Nephron (organoid): ENCODE results near the gene ODF2.
A peak's percentile ranks its signal among the peaks of the same experiment; 100 is the strongest.

ENCODE experiments used
- H3K27ac Mint-ChIP-seq, 3 experiments: 2 replicates each; pipeline ENCODE4 v1.8.0; 2020; ENCODE audit warnings: mixed read lengths in 3 of 3, mild to moderate bottlenecking in 2 of 3, moderate library complexity in 1 of 3
- H3K27me3 Mint-ChIP-seq: 2 replicates; pipeline ENCODE4 v1.8.0; 2021; ENCODE audit warnings: low read depth, mild to moderate bottlenecking, moderate library complexity, mixed read lengths
- H3K36me3 Mint-ChIP-seq: 2 replicates; pipeline ENCODE4 v1.8.0; 2020; ENCODE audit warnings: low read depth, mixed read lengths
- H3K4me1 Mint-ChIP-seq: 2 replicates; pipeline ENCODE4 v1.8.0; 2020; ENCODE audit warnings: mixed read lengths
- H3K4me3 Mint-ChIP-seq, 3 experiments: 2 replicates each; pipeline ENCODE4 v1.8.0; 2020; ENCODE audit warnings: mild to moderate bottlenecking in 3 of 3, mixed read lengths in 3 of 3, moderate library complexity in 2 of 3
- H3K9me3 Mint-ChIP-seq: 2 replicates; pipeline ENCODE4 v1.8.0; 2020; ENCODE audit warnings: mixed read lengths
- TF ChIP-seq, protein P1 (sequence below), 3 experiments: fragments of 200-600 bp; sonication (generic); IDR thresholded peaks; one replicate each; pipeline ENCODE4 v1.5.0; 2021; ENCODE audit warnings: antibody characterized with exemption in 3 of 3; ENCODE audit not compliant: unreplicated experiment in 3 of 3

The ODF2 gene

GRCh38 chr9:128484686-128485413 is 29.0 kb downstream of the ODF2 start:
- no peak overlapping the region for H3K4me3 Mint-ChIP-seq
- no peaks in the 10 kb centered on the region for H3K9me3 Mint-ChIP-seq
- H3K4me1 Mint-ChIP-seq: no peaks in the 10 kb centered on the region
- H3K36me3 Mint-ChIP-seq: peaks cover 70% of the 10 kb centered on the region
- H3K27ac Mint-ChIP-seq: no peak overlapping the region
- TF ChIP-seq, protein P1, sequence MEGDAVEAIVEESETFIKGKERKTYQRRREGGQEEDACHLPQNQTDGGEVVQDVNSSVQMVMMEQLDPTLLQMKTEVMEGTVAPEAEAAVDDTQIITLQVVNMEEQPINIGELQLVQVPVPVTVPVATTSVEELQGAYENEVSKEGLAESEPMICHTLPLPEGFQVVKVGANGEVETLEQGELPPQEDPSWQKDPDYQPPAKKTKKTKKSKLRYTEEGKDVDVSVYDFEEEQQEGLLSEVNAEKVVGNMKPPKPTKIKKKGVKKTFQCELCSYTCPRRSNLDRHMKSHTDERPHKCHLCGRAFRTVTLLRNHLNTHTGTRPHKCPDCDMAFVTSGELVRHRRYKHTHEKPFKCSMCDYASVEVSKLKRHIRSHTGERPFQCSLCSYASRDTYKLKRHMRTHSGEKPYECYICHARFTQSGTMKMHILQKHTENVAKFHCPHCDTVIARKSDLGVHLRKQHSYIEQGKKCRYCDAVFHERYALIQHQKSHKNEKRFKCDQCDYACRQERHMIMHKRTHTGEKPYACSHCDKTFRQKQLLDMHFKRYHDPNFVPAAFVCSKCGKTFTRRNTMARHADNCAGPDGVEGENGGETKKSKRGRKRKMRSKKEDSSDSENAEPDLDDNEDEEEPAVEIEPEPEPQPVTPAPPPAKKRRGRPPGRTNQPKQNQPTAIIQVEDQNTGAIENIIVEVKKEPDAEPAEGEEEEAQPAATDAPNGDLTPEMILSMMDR (IDR thresholded peaks at IDR 0.05; ENCODE audit: unreplicated experiment in 3 of 3): no peak
- no peaks in the 10 kb centered on the region for H3K27me3 Mint-ChIP-seq

DNA sequence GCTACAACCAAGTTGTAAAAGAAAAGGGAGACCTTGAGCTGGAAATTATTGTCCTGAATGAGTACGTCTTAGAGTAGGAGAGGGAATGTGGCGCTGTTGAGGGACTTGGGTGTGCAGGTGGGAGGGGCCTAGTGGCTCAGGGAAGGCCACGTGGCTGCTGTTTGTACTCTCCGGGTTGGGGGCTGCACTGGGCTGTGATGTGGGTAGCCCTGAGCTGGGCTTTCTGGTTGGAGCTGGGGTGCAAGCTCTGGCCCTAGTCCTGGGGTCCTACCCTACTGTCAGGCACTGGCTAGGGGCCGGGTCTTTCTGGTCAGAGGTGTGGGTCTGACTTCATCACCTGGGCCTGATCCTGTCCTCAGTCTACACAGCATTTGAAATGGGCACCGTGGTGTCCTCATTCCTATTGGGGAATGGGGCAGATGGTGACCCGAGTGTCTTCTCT is 29.6 kb downstream of the ODF2 start:
- H3K9me3 Mint-ChIP-seq: no peaks in the 10 kb centered on the region
- H3K4me1 Mint-ChIP-seq: no peaks in the 10 kb centered on the region
- TF ChIP-seq, protein P1 (IDR thresholded peaks at IDR 0.05; ENCODE audit: unreplicated experiment in 3 of 3): no peak
- no peaks in the 10 kb centered on the region for H3K27me3 Mint-ChIP-seq
- H3K27ac Mint-ChIP-seq: no peak overlapping the region
- peaks cover 76% of the 10 kb centered on the region for H3K36me3 Mint-ChIP-seq
- H3K4me3 Mint-ChIP-seq: no peak overlapping the region

DNA sequence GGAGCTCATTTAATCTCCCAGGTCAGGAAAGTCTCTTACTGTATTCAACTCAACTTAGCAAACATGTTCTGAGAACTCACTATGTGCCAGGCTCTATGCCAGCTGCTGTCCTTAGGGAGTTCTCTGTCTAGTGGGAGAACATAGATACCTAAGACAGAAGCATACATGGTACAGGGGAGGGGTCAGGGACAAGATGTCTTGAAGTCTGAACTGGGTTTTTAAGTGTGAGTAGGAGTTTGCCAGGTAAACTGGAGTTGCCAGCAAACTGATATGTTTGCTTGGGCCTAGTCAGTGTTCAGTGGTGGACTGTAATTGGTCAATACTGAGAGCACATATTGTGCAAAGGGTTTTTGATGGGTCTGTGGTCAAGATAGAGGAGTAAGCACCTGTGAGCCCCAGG is 30.4 kb downstream of the ODF2 start:
- no peaks in the 10 kb centered on the region for H3K4me1 Mint-ChIP-seq
- peaks cover 75% of the 10 kb centered on the region for H3K36me3 Mint-ChIP-seq
- TF ChIP-seq, protein P1 (IDR thresholded peaks at IDR 0.05; ENCODE audit: unreplicated experiment in 3 of 3): no peak
- no peaks in the 10 kb centered on the region for H3K9me3 Mint-ChIP-seq
- no peaks in the 10 kb centered on the region for H3K27me3 Mint-ChIP-seq
- H3K27ac Mint-ChIP-seq: no peak overlapping the region
- no peak overlapping the region for H3K4me3 Mint-ChIP-seq

DNA sequence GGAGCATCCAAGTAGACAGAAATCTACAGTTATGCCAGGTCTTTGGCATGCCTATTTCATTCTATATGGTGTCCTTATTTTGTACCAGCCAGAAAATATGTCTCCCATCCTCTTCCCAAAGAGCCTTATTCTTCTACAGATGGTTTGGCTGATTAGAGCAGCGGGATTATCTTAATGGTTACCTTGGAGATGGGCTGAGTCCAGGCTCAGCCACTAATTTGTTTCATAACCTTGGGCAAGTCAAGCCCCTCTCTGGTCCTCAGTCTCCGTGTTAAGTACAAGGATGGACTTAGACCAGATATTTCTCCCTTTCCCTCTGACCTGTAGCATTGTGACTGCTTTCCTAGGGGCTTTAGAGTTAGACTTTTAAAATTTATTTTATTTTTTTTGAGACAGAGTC is 37.6 kb downstream of the ODF2 start:
- TF ChIP-seq, protein P1 (IDR thresholded peaks at IDR 0.05; ENCODE audit: unreplicated experiment in 3 of 3): no peak
- peaks cover 19% of the 10 kb centered on the region for H3K4me1 Mint-ChIP-seq
- H3K9me3 Mint-ChIP-seq: no peaks in the 10 kb centered on the region
- no peak overlapping the region for H3K4me3 Mint-ChIP-seq
- no peaks in the 10 kb centered on the region for H3K27me3 Mint-ChIP-seq
- H3K36me3 Mint-ChIP-seq: peaks cover 48% of the 10 kb centered on the region
- no peak overlapping the region for H3K27ac Mint-ChIP-seq

GRCh38 chr9:128494108-128494745 is 38.4 kb downstream of the ODF2 start:
- H3K4me3 Mint-ChIP-seq: no peak overlapping the region

More at GRCh38 chr9:128494108-128494745, 38.4 kb downstream of the ODF2 start:
- peak overlapping the region; percentile 41 to 76 (median 62) for H3K27ac Mint-ChIP-seq
- H3K36me3 Mint-ChIP-seq: peaks cover 51% of the 10 kb centered on the region
- TF ChIP-seq, protein P1 (IDR thresholded peaks at IDR 0.05; ENCODE audit: unreplicated experiment in 3 of 3): no peak
- H3K4me1 Mint-ChIP-seq: peaks cover 19% of the 10 kb centered on the region
- no peaks in the 10 kb centered on the region for H3K27me3 Mint-ChIP-seq
- H3K9me3 Mint-ChIP-seq: no peaks in the 10 kb centered on the region
